OCI-LY1 (cell line): ENCODE measurements around the gene MYOT.

Source experiments
- CTCF ChIP-seq: fragments of 200-600 bp; sonication (generic), shearing (Covaris generic); IDR thresholded peaks from 2 replicates; pipeline ENCODE4 v1.5.1; 2017; ENCODE audit warnings: mild to moderate bottlenecking, antibody characterized with exemption, low read length, moderate library complexity, mixed read lengths
- EZH2 ChIP-seq: fragments of 200-600 bp; sonication (generic), shearing (Covaris generic); IDR thresholded peaks from 2 replicates; pipeline ENCODE4 v1.8.0; 2017; ENCODE audit warnings: borderline replicate concordance, mixed run types, mild to moderate bottlenecking, antibody characterized with exemption, low read length, moderate library complexity, mixed read lengths

GRCh38 chr5:137822158-137822764 is 45.4 kb upstream of the MYOT start:
- TF ChIP-seq CTCF, result peak; percentile 39; the same call in 1 of the 2 replicates
- TF ChIP-seq EZH2, result no peak
